Measurements from ENCODE around the gene NPLOC4.

GRCh38 chr17:81635431-81635830, 1.5 kb downstream of the NPLOC4 start:
- TF ChIP-seq POLR2AphosphoS5 (IDR thresholded peaks at IDR 0.05; ENCODE audit: low read depth, low read length) = no peak
- no peak for TF ChIP-seq REST (IDR thresholded peaks at IDR 0.05; ENCODE audit: insufficient read depth in 1 of 2, low read depth in 2 of 2, low read length in 2 of 2)
- no peak for TF ChIP-seq FOXP2 (optimal IDR thresholded peaks at IDR 0.05; ENCODE audit: borderline replicate concordance, extremely low read depth, extremely low read length, insufficient read depth)
- no peak for TF ChIP-seq SIN3A (IDR thresholded peaks at IDR 0.05; ENCODE audit: borderline replicate concordance, insufficient read depth, low read length)
- TF ChIP-seq TAF1 (IDR thresholded peaks at IDR 0.05; ENCODE audit: borderline replicate concordance, insufficient read depth, low read length) = no peak
